NCI-H1694 treated with DMSO at 0.1 percent for 48 hours (cell line): ENCODE results near the gene RPL22L1.
"Not testable (repeated sequence)": the region's sequence is repeated elsewhere in the genome, so short reads cannot be mapped to it uniquely, and the experiment has no call there.

Experiments
- DNase-seq: peaks from one replicate; lab custom pipeline; 2025; lab: John Stamatoyannopoulos, UW

Gene RPL22L1

DNA sequence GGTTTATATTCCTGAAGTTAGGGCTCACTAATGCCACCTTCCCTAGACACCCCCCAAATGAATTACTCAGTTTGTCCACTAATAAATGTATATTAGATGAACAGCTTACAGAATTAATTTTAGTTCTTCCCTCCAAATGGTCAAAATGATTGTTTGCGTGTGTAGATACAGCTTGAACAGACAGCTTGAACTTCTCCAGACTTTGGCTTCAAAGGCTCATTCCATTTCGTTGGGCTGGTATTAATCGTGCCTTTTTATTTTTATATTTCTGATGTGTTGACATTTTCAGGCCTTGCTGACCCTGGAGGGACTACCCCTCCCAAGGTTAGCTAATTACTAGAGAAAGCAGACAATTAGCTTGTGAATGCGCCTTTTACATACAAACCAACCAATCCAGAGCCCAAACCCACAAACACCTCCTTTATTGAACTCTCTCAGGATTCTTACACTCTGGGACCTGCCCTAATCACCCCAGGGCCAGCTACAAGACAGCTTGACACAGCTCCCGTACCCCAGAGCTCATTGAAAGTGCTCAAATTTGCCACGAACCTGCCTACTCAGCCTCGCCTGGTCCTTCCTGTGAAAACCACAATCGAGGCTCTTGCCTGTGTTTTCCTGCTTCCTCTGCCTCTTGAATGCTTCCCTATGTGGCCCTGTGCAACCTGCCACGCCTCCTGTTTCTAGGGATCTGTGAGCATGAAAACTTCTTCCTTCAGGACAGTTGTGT, 40.3 kb downstream of the RPL22L1 start:
- DNase-seq: no peak

DNA sequence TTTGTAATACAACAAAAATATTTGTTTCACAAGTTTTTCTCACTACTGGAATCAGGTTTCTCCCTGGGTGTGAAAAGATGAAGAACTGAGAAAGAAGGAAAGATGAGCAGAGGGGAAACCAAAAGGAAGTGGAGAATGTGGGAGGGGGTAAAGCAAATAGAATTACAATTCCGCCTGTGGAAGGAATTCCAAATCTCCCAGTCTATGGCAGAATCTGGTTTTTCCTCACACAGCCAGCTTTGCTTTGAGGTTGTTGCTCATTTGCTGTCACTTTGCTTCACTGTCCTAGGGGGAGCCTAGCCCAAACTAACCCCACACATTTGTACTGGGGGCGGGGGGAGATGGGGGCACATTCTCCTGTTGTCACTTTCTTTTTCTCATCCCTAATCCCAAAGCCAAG, 43.9 kb downstream of the RPL22L1 start:
- no peak for DNase-seq

DNA sequence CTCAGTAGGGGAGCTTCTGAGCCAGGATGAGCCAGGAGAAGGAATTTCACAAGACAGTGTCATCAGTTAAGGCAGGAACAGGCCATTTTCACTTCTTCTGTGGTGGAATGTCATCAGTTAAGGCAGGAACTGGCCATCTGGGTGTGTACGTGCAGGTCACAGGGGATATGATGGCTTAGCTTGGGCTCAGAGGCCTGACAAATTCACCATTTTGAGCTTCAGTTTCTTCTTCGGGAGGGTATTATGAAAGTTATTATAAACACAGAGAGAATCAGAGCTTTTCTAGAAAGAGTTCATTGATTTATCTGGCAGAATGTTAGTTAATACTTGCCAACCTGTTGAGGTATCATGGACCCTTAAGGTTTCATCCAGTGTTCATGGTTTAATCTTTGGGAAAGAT, 46.4 kb downstream of the RPL22L1 start:
- not testable (repeated sequence) for DNase-seq

DNA sequence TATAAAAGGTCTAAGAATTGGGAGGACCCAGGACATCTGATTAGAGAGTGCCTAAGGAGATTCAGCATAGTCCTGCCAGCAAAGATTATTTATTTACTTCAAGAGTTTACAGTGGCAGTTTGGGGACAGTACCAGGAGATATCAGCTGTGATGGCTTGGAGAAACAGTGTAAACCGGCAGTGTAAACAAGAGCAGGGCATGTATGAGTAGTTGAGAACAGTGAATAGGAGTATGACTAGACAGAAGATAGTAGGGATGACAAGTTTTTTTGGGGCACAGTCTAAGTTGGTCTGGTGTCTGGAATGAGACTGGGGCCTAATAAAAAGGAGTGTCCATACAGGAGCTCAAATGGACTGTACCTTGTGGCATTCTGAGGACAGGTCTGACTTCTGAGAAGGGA, 51.7 kb downstream of the RPL22L1 start:
- DNase-seq: not testable (repeated sequence)

DNA sequence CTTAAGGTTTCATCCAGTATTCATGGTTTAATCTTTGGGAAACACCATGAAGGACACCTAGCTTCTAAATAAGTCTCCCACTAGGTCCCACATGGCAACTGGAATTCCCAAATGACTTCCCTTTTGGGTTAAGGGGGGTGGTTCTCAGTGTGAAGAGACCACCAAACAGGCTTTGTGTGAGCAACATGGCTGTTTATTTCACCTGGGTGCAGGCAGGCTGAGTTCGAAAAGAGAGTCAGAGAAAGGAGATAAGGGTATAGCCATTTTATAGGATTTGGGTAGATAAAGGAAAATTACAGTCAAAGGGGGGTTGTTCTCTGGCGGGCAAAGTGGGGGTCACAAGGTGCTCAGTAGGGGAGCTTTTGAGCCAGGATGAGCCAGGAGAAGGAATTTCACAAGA, 52.5 kb downstream of the RPL22L1 start:
- DNase-seq: not testable (repeated sequence)

DNA sequence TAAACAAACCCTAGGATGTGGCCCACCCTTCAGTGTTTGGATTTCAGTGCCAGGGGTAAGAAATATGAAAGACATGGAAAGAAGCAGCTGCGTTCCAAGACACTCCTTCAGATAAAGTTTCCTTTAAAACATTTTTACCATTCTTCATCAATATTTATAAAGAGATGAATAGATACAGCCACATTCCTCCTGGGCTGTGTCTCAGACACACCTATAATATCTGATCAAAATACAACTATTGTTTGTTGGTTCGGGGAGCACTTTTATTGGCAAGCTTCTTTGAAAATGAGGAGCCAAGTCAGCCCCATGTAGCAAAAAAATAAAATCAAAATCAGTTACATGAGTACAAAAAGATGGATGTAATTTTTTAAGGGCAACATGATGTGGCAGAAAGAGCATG, 53.2 kb downstream of the RPL22L1 start:
- DNase-seq: no peak

DNA sequence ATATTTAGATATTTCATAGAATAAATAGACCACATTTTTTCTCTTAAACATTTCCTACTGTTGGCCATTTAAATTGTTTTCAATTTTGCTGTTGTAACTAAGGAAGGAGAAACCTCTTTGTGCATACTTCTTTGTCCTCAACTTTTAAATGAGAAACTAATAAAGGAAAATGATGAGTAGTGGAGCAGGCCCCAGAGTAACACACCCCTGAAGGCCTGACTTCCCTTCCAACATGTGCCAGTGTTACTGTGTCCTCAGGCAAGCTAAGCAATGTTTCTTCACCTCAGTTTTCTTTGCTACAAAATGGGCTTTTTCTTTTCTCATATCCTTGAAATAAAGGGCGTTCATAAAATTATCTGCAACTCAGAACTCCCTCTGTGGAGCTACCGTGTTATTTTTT, 53.7 kb downstream of the RPL22L1 start:
- DNase-seq: no peak

DNA sequence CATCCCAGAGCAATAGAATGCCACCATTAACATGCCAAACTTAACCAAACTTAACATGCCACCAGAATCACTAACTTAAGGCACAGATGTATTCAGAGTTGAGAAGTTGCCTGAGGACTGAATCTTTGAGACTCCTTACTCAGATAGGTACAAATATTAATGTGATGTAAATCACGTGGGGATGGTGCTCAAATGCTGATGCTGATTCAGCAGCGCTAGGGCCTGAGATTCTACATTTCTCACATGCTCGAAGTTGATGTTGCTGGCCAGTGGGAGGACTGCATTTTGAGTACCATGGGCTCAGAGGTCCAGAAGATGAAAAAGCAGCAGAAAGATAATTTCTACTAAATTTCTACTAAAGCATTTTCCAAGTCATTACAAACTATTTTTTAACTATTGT, 54.1 kb downstream of the RPL22L1 start:
- DNase-seq: no peak

DNA sequence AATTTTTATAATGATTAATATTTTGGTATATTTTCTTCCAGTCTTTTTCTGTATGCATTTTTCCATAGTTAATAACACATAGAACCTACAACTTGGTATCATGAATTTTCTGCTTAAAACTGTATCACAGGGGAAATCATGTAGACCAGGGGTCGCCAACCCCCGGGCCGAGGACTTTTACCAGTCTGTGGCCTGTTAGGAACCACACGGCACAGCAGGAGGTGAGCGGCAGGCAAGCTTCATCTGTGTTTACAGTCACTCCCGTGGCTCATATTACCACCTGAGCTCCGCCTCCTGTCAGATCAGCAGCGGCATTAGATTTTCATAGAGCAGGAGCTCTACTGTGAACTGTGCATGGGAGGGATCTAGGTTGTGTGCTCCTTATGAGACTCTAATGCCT, 54.7 kb downstream of the RPL22L1 start:
- peak; percentile 43 for DNase-seq
